Fibroblast of upper back skin (primary cell): ENCODE results near the gene CSMD2.

Experiments
- DNase-seq: peaks from one replicate; pipeline ENCODE4 v3.0.0-alpha.2; 2013

The CSMD2 gene

DNA sequence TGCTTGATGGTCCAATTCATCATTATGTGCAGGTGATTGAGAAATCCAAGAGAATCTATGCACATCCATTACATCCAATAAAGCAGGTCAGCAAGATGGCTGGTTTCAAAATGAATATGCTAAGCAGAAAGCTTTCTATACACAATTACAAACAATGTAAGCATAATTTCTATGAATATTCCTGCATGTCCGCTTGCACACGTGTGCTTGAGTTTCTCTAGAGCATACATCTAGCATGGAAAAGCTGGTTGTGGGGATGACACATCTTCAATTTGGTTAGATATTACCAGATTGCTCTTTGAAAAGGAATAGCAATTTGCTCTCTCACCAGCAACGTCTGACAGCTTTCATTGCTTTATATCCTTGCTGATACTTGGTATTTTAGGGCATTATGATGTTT, 461.6 kb downstream of the CSMD2 start:
- no peak for DNase-seq

- DNase-seq, result no peak
Measured at GRCh38 chr1:33698361-33699035, 466.5 kb downstream of the CSMD2 start.

DNA sequence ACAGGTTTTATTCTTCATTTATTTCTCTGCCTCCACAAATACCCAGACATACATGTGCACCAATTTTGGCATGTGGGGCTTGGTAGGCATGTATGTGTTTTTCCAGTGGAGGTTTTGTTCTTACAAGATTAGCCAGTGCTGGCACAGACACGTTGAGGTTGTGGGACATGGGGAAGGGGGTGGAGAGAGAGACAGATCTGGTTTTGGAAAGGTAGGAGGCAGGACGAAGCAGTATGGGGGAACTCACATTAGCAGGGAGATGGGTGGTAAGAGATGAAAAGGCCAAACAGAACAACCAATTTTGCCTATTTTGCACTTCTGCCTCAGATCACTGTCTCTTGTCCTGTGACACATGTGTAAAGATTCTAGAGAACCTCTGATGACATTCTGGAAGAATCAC, 467.2 kb downstream of the CSMD2 start:
- no peak for DNase-seq

DNA sequence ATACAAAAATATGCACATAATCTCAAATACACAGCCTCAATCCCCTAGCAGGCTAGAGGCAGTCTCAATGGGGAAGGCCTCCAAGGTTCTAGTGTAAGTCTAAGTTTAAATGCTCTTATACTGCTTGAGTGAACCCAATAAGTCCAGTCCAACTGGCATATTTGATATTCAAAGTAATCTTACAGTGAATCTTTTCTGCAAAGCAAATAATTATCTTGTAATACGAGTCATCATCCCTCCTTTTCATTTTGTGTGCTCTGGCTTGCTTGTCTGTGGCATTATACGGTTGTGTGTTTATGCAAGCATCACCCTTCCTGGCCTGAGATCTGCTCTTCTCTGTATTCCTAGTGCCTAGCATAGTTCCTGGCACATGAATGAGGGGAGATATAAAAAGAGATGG, 468.1 kb downstream of the CSMD2 start:
- DNase-seq, result no peak

DNA sequence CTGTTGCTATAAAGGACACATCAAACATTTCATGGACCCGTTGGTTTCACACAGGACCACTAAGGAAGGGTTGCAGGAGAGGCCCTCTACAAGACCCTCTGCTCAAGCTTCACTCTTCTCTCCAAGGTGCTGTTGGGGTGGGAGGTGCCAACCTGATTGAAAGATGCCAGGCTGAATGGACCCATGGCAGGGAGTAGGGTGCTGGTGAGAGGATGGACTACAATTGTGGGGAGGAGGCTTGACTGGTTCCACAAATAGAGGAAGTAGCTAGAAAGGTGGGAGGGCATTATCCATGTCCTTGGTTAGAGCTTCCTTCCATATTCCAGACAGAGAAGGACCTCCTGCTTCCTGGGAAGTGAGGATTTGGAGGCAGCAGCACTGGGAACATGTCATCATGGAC, 468.7 kb downstream of the CSMD2 start:
- DNase-seq, result no peak

GRCh38 chr1:33692206-33693188, 472.5 kb downstream of the CSMD2 start:
- no peak for DNase-seq

DNA sequence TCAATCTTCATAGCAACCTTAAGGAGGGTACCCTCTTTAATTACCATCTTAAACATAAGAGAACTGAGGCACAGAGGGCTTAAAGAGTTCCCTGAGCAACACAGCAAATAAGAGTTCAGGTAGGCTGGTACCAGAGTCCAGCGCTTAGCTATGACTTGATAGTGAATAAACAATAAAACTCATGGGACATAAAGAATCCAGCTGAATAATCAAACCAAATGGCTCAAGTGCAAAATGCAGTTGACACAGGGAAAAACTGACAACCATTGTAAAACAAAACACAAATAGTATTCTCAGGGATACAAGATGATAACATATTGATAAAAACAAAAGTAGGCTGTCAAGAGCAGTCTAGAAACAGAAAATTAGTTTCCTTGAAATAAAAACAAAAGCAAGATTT, 478.0 kb downstream of the CSMD2 start:
- DNase-seq, result no peak

DNA sequence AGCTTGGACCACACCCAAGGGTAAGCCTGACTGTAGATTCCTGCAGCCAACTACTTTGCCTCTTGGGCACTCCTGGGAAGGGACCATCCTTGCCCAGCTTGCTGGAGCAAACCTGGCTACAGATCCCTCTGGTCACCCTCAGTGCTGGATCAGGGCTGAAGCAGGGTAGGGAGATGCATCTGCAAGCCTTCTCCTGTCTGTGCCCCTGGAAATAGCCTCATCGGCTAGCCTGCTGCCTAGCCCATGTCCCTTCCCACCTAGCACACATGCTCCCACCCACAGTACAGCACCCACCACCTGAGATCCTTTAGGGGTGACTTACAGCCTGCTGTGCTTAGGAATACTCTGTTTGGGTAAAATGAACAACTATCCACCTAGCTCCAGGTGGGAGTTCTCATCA, 478.5 kb downstream of the CSMD2 start:
- no peak for DNase-seq

GRCh38 chr1:33685256-33685655, 479.8 kb downstream of the CSMD2 start:
- DNase-seq, result peak; percentile 34

GRCh38 chr1:33684396-33685179, 480.4 kb downstream of the CSMD2 start:
- DNase-seq, result peak; percentile 72

DNA sequence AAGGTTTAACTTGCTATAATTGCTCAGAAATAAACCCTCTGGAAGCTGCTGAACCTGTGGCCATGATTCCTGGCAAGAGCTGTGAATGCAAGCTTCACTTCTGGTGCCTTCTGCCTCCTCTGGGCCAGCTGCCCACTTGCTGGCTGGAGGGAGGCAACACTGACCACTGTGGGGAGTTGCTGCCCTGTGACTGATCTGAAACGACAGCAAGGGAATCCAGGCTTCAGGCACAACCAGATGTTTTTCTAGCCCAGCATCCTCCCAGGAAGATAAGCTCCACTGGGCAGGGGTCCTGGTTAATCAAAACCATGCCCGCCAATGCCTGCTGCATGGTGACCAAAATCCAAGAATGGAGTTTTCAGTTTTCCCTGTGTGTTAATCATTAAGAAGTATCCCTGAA, 481.1 kb downstream of the CSMD2 start:
- peak; percentile 41 for DNase-seq

DNA sequence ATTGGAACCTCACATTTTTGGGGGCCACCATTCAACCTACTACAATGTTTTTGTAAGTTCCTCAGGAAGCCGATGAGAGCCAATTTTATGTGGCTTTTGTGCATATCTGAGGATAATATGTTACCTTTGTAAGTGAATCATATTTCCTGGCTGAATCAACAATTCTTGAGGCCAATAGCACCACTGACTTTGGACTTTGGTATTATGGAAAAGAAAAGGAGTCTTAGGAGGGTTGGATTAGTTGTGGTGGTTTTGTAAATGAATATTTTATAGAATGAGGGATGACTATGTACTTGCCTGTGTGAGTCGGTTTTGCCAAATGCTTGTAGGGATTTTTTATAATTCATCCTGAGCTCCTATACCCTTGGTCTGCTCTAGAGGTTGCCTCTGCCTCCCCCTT, 482.7 kb downstream of the CSMD2 start:
- DNase-seq, result peak; percentile 82

DNA sequence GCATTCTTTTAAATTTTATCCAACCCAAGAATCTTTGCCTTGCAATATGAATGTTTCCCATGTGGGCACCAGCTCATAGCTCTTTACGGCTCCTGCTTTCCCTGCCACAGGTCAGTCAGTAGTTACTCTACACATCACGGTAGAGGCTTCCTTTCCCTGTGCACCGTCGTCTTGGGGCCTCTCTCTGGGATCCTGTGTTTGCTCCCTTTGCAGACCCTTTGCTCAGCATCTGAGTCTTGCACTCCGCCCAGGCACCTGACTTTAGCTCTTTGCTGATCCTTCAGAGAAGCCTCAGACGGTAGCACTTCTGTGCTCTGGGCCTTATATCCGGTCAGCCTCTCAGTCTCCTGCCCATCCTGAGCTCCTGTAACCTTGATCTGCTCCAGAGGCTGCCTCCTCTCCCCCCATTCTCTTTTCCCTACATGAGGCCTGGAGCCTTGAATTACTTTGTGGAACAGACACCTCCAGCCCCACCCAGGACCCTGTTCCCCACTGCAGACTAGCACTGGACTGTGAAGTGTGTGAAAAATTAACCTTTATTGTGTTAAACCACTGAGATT, 484.7 kb downstream of the CSMD2 start:
- no peak for DNase-seq

- DNase-seq, result peak; percentile 6
Measured at GRCh38 chr1:33670567-33670966, 494.5 kb downstream of the CSMD2 start.

DNA sequence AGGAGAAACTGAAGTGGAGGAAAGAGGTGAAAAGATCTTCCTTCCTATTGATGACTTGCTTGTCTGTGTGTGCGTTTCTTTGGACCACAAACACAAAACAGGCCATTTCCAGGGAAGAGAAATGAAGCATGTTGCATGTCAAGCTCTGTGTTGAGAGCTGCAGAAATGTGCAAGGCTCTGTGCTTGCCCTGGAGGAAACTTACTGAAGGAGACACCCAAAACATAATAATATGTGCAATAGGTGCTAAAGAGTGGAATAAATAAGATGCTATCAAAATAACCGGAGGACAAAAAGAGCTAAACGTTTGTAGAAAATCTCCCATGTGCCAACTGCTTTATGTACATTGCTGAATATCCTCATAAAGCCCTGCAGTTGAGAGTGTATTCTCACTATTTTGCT, 496.3 kb downstream of the CSMD2 start:
- DNase-seq, result no peak

DNA sequence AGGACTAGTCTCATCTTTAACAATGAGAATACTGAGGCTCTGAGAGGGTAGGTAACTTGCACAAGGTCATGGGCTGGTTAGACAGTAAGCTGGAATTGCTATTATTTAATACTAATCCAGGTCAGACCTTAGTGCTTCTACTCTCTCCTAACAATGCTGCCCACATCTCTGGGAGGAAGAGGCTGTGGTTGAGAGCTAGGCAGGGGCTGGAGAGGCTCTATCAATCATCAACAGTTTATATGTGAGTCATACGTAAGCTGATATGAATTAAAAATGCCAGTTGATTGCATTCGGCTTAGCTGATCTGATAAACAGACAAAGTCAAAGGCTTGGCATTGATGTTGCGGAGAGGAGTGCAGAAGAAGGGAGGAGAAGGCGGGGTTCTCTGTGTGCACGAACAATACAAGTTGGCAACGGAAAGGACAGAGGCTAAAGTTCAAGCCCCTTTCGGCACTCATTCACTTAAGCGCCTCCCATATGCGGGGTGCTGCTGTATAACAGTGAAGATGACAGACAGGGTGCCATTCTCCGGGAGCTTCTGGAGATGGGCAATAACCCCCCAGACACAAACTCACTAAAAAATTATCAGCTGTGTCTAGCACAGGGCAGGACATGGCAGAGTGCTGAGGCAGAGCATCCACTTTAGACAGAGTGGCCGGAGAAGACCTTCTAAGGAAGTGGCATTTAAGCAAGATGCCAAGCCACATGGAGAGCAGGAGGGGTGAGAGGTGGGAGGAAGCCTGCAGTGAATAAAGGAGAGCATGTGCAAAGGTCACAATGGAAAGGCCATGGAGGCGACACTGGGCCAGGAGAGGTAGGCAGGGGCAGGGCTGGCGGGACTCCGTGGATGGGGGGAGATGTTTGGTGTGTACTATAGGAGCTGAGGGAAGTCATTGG, 497.4 kb downstream of the CSMD2 start:
- peak; percentile 24 for DNase-seq

DNA sequence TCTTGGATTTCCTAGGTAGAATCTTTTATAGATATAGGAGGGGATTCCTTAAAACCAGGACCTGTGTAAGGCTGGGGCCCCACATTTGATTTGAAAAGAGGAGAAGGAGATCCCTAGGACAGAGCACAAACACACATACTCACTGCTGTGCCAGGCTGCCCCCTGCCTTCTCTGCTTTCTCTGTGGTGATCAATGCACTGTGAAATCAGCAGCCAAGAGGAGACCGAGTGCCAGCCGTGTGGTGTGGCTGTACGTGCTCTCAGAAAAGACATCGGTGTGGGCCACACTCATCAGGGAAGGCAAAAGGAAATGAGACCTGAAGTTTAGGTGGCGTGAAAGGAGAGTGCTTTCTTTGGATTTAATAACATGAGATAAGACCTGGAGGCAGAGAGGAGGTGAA, 498.4 kb downstream of the CSMD2 start:
- no peak for DNase-seq

GRCh38 chr1:33661811-33662454, 503.1 kb downstream of the CSMD2 start:
- DNase-seq, result peak; percentile 31

- DNase-seq, result no peak
Measured at GRCh38 chr1:33660956-33661355, 504.1 kb downstream of the CSMD2 start.

DNA sequence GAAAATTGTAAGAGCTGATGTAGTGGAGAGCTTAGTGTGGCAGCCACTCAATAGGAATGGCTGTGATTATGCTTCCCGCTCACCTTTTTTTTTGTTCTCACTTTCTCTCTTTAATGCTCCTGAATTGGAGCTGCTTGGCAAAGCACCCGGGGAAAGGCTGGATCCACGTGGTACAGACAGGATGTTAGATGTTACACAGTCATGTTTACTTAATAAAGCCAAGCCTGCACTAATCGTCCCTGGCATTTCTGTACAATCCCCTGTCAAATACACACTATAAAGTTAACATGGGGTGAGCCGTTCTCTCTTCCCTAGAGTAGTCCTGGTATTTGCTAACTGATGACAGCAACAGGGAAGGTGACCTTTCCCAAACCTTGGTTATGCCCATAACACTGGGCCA, 504.8 kb downstream of the CSMD2 start:
- DNase-seq, result no peak

GRCh38 chr1:33659641-33660040, 505.4 kb downstream of the CSMD2 start:
- DNase-seq, result no peak
